Measurements from ENCODE around the gene LPCAT2. TPM values are rescaled to one million over a fixed set of nuclear protein-coding genes. Genes with fewer than 3 reads are reported as not detected.

LPCAT2 gene
- total RNA-seq, 1 donor from 2014 or later: 11.3 TPM

DNA sequence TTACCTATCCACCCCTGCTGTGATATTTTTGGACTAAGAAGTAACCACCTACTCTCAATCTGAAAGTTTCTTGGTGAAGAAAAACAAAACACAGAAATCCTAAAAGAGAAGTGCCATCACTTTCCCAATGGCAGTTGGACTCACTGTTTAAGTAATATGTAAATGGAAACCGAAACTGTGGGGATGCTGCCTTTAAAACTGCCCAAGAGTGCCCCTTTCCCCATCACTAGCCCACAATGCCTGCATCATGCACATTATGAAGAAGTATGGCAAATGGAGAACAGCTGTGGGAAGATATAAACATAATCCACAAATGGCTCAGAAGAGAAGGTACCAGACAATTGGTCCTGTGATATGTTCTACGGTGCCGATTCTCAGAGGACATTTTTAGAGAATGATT lies 113.4 kb downstream of the LPCAT2 start:
- TF ChIP-seq POLR2A (IDR thresholded peaks at IDR 0.05) (no peak), POLR2AphosphoS5 (IDR thresholded peaks at IDR 0.05; ENCODE audit: insufficient read depth in 1 of 2, low read depth in 1 of 2) (no peak)
- TF ChIP-seq, protein P1, sequence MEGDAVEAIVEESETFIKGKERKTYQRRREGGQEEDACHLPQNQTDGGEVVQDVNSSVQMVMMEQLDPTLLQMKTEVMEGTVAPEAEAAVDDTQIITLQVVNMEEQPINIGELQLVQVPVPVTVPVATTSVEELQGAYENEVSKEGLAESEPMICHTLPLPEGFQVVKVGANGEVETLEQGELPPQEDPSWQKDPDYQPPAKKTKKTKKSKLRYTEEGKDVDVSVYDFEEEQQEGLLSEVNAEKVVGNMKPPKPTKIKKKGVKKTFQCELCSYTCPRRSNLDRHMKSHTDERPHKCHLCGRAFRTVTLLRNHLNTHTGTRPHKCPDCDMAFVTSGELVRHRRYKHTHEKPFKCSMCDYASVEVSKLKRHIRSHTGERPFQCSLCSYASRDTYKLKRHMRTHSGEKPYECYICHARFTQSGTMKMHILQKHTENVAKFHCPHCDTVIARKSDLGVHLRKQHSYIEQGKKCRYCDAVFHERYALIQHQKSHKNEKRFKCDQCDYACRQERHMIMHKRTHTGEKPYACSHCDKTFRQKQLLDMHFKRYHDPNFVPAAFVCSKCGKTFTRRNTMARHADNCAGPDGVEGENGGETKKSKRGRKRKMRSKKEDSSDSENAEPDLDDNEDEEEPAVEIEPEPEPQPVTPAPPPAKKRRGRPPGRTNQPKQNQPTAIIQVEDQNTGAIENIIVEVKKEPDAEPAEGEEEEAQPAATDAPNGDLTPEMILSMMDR (IDR thresholded peaks at IDR 0.05): no peak
- no peaks in the 10 kb centered on the region for H3K27me3 ChIP-seq
- no peaks in the 10 kb centered on the region for H3K36me3 ChIP-seq
- intact Hi-C loops (cut with DNase I): no loop called here
- no peaks in the 10 kb centered on the region for H3K9me3 ChIP-seq
- no peaks in the 10 kb centered on the region for H3K4me1 ChIP-seq
- no peak overlapping the region for H3K4me3 ChIP-seq
- H3K27ac ChIP-seq: no peak overlapping the region
- no peak for DNase-seq (ENCODE audit: extremely low spot score in 2 of 2)

DNA sequence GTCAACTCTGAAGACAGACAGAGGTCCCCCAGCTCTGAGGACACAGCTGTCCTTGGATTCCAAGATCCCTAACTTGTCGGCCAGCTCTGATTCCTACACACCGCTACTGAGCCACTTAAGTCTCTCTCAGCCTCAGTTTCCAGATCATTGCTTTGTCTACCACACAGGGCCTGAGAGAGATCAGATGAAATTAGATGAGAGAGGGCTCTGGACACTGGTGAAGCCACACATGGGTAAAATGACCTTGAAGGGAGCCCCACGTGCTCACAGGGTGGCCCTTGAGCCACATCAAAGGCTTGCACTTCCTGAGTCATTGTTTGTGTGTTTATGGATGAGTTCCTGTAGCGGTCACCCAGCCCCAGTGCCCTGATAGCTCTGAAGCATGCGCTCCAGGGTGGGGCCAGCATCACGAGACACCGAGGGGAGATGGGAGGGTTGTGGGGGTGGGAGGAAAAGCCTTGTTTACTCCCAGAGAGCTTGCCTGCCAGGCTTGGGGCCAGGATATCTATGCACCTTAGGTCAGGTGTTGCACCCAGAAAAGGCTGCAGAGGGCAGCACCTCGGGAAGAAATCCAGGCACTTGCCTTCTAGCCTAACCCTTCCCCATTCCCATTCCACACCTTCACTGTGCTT lies 114.2 kb downstream of the LPCAT2 start:
- no peaks in the 10 kb centered on the region for H3K9me3 ChIP-seq
- intact Hi-C loops (cut with DNase I): no loop called here
- DNase-seq (ENCODE audit: extremely low spot score in 2 of 2): no peak
- H3K36me3 ChIP-seq: no peaks in the 10 kb centered on the region
- H3K4me3 ChIP-seq: no peak overlapping the region
- no peak overlapping the region for H3K27ac ChIP-seq
- TF ChIP-seq POLR2A (IDR thresholded peaks at IDR 0.05): no peak
- TF ChIP-seq, protein P1 (IDR thresholded peaks at IDR 0.05): no peak
- no peak for TF ChIP-seq POLR2AphosphoS5 (IDR thresholded peaks at IDR 0.05; ENCODE audit: insufficient read depth in 1 of 2, low read depth in 1 of 2)
- no peaks in the 10 kb centered on the region for H3K4me1 ChIP-seq
- no peaks in the 10 kb centered on the region for H3K27me3 ChIP-seq

GRCh38 chr16:55623640-55624039 lies 114.8 kb downstream of the LPCAT2 start:
- intact Hi-C loops (cut with DNase I): no loop called here
- H3K36me3 ChIP-seq: no peaks in the 10 kb centered on the region
- TF ChIP-seq POLR2AphosphoS5 (IDR thresholded peaks at IDR 0.05; ENCODE audit: insufficient read depth in 1 of 2, low read depth in 1 of 2) (no peak), POLR2A (IDR thresholded peaks at IDR 0.05) (no peak)
- TF ChIP-seq, protein P1 (IDR thresholded peaks at IDR 0.05): no peak
- no peak overlapping the region for H3K4me3 ChIP-seq
- no peaks in the 10 kb centered on the region for H3K9me3 ChIP-seq
- H3K4me1 ChIP-seq: no peaks in the 10 kb centered on the region
- DNase-seq (ENCODE audit: extremely low spot score in 2 of 2): no peak
- no peaks in the 10 kb centered on the region for H3K27me3 ChIP-seq
- no peak overlapping the region for H3K27ac ChIP-seq

DNA sequence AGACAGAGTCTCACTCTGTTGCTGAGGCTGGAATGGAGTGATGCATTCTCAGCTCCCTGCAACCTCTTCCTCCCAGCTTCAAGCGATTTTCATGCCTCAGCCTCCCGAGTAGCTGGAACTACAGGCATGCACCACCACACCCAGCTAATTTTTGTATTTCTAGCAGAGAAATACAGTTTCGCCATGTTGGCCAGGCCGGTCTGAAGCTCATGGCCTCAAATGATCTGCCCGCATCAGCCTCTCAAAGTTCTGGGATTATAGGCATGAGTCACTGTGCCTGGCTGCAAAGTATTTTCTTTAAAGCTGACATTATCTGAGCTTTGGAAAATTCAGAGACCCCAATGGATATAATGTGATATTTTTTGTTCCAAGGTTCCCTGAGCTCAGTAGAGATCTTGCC lies 115.8 kb downstream of the LPCAT2 start:
- Histone ChIP-seq H3K36me3 (no peaks in the 10 kb centered on the region), H3K9me3 (no peaks in the 10 kb centered on the region), H3K4me3 (no peak overlapping the region), H3K4me1 (no peaks in the 10 kb centered on the region), H3K27me3 (no peaks in the 10 kb centered on the region), H3K27ac (no peak overlapping the region)
- TF ChIP-seq, protein P1 (IDR thresholded peaks at IDR 0.05): no peak
- TF ChIP-seq POLR2A (IDR thresholded peaks at IDR 0.05) (no peak), POLR2AphosphoS5 (IDR thresholded peaks at IDR 0.05; ENCODE audit: insufficient read depth in 1 of 2, low read depth in 1 of 2) (no peak)
- intact Hi-C loops (cut with DNase I): no loop called here
- DNase-seq (ENCODE audit: extremely low spot score in 2 of 2): no peak

DNA sequence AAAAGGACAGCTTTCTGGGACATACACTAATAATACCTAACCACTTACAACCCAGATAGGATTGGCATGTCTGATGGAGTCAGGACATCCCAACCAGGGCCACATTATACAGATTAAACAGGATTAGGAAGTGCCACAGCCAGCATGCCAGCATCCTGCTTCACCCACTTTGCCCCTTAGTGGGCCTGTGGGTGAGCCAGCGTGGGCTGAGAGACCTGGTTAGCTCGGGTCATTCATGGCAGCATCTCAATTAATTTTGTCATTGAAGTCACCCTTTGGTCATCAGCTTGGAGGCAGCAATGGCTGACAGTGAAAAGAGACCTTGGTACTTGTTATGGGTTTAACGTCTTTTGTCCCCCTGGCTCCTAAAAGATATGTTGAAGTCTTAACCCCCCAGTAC lies 117.0 kb downstream of the LPCAT2 start:
- H3K4me1 ChIP-seq: no peaks in the 10 kb centered on the region
- H3K27me3 ChIP-seq: no peaks in the 10 kb centered on the region
- intact Hi-C loops (cut with DNase I): no loop called here
- no peak overlapping the region for H3K27ac ChIP-seq
- no peaks in the 10 kb centered on the region for H3K9me3 ChIP-seq
- no peak overlapping the region for H3K4me3 ChIP-seq
- H3K36me3 ChIP-seq: no peaks in the 10 kb centered on the region
- TF ChIP-seq POLR2A (IDR thresholded peaks at IDR 0.05): no peak
- no peak for TF ChIP-seq POLR2AphosphoS5 (IDR thresholded peaks at IDR 0.05; ENCODE audit: insufficient read depth in 1 of 2, low read depth in 1 of 2)
- TF ChIP-seq, protein P1 (IDR thresholded peaks at IDR 0.05): no peak
- no peak for DNase-seq (ENCODE audit: extremely low spot score in 2 of 2)

All from vagina (tissue), 2 donors.